NCI-H446 treated with DMSO at 0.1 percent for 48 hours (cell line): ENCODE measurements around the gene DCANP1.
A peak's percentile ranks its signal among the peaks of the same experiment; 100 is the strongest.

ENCODE experiments used
- DNase-seq: peaks from one replicate; lab custom pipeline; 2025; lab: John Stamatoyannopoulos, UW

The DCANP1 gene

DNA sequence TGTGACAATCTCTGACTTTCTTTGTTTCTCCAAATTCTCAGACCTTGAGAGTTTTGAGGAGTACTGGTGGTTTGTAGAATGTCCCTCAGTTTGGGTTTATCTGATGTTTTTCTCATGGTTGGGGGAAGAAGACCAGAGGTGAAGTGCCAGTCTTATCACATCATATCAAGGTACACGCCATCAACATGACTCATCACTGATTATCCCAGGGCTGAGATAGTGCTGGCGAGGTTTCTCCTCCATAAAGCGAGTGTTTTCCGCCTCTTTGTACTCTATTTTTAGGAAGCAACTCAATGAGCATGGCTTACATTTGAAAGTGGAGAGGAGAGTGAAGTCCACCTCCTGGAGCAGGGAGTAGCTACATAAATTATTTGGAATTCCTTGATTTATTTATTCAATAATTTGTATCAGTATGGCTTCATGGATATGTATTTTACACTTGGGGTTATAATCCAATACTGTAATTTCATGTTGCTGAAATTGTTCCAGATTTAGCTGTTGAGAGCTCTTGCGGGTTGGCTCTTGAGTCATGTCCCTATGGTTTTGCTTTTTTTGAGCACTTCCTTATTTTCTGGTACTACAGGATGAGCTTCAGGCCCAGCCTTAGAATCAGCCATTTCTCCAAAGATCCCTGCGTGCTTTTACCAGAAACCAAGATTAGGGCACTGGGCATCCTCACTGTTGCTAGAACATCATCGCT, 23.9 kb downstream of the DCANP1 start:
- DNase-seq: no peak

DNA sequence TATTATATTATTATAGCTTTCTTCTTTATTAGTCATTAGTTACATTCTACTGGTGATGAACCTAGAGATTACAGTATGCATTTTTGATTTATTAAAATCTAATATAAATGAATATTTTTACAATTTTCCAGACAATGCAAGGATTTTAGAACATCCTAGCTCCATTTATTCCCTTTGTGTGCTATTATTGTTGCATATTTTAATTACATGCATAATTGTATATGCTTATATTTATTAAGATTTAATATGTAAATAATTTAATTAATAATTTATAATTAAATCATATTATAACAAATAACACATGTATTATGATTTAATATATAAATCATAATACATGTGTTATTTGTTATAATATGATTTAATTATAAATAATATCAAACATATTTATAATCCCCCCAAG, 24.7 kb downstream of the DCANP1 start:
- DNase-seq: no peak

DNA sequence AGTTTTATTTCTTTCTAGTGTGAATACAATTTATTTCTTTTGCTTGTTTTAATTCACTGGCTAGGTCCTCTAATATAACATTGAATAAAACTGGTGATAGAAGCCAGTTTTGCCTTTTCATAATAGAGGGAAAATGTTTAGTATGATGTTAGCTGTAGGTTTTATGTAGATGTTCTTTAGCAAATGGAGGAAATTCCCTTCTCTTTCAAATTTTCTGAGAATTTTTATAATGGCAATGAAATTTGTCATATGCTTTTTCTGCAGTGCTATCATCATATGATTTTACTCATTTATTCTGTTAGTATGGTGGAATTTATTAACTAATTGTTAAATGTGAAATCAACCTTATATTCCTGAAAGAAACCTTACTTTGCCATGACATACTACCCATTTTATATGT, 30.1 kb downstream of the DCANP1 start:
- no peak for DNase-seq

DNA sequence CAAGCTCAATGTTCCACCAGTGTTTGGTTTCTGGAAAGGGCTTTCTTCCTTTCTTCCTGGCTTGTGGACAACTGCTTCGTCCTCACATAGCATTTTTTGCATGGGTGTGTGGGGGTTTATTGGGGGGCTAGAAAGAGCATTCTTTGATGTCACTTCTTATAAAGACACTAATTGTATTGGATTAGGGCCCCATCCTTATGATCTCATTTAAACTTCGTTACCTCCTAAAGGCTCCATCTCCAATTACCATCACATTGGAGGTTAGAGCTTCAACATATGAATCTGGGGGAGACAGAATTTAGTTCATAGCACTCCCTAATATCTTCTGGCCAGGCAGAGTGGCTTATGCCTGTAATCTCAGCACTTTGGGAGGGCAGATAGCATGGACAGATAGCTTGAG, 42.1 kb downstream of the DCANP1 start:
- no peak for DNase-seq

DNA sequence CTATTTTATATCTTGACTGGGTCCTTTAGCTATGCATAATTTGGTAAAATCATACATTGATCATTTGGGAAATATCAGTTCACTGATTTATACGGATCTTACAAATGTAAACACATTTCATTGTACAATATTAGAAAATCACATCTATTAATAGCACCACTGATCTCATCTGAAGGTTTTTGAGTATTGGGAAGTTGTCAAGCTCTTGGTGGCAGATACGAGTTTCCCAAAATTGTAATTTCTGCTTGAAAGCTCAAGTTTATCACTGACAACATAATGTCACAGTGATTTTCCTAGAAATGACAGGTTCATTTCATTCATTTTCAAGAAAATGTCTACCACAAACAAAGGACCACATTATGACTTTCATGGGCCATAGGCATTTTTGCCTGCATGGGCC, 45.1 kb downstream of the DCANP1 start:
- DNase-seq: no peak

DNA sequence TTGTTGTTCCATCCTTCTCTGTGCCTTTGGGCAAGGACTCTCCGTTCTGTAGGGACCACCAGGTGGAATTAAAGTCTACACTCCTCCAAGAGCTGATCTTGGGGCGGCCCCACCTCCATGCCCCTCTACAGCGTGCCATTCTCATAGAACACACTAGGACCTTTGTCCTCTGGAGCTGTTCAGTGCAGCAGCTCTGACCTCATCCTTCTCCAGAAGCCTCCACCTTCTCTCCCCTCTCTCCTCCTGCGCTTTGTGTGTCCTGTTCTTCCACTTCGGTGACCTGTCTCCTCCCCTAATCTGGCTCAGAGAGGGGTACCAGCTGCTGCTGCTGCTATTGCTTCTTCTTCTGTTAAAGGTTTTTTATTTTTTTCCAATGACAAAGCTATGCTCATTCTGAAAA, 46.3 kb downstream of the DCANP1 start:
- DNase-seq: peak; percentile 1

DNA sequence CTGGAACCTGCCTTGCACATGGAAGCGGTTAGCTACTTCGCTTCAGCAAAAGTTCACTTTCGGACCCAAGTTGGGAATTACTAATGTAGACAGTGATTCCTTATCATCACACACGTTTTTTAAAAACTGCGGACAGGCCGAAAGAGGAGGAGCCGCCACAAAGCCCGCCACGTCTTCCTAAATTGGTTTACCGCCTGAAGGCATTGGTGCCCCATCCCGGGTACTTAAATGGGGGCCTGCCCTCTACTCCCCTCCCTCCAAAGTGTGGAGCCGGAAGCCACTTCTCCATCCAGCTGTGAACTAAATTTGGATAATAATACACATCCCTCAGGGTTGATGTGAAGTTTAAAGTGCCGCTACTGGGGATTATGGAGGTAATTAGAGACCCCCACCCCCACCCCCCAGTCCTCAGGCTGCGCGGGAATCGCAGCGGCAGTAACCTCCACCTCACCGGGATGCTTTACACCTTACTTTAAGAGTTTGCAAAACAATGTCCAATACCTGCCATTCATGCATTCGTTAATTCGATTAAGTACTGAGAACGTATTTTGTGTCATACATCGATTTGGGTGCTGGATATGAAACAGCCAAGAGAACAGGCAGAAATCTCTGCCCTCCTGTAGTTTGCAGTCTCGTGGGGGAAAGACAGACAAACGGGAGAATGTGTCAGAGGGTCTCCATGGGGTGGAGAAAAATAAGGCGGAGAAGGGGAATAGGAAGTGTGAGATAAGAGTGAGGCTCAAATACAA, 47.2 kb downstream of the DCANP1 start:
- no peak for DNase-seq

DNA sequence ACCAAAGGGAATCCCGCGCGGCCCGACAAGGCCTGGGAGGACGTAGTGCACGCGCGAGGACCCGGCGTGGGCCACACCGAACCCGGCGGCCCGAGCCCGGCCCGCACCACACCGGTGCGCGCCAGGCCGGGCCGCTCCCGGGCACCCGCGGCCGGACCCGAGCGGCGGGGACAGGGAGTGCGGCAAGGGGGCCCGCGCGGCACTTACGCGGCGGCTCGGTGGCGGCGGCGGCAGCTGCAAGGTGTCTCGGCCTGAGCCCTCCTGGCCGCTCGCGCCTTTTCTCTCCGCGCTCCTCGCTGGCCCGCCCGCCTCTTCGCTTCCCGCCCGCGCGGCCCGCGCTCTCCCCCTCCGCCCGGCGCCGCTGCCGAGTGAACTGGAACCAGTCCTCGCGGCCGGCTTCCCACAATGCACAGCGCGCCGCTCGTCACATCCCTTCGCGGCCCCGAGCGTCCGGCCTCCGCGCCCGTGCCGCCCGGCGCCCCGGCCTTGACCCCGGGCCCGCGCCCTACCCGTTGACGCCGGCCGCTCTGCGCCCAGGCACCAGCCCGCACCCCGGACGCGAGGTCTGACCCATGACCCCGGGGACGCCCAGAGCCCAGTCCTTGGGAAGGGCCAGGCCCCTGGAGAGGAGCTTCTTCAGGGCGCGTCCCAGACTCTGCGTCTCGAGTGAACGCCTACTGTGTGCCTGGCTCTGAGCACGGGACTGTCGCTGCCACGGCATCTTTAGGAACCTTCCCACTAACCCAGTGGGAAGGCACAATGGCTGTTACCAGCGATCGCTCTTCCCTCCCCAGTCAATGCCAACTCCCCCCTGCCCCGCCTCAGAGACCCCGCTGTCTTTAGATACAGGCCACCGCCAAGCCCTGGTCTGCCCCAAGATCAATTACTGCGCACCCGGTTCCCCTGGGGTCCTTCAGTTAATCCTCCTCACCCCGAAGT, 48.0 kb downstream of the DCANP1 start, which contains the start of gene MACROH2A1:
MACROH2A1 (minus strand) TSS at position 377 of the 939 bp plus-strand sequence. CDS start 10,138 bp downstream, outside the sequence.
- DNase-seq: peak; percentile 52

DNA sequence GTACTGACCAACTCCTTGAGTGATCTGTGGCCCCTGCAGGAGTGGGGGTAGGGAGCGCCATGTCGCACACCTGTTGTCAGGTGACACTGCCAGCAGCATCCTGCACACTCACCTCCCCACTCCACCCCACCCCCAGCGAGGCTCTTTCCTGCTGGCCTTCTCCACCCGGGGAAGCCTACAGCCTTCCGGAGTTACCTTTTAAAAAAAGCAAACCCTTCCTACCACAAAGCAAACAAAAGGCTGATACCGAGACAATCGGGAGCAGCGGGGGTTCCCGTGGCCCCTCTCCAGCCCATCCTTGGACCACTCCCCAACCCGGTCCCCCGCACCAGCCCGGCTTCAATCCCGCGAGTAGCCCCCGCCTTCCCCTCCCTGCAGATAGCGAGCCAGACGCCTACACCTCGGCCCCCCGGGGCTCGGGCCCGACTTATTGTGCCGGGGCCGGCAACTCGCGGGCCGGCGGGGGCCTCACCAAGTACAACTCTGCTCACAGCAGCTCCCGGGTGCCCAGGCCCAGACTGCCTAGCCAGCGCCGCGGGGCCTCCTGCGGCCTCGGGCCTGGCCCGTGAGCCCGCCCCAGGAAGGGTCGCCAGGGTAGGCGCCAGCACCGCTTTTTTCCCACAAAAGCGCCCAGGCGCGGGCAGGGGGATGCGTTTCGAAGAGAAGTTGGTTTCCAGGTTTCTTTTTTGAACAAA, 48.8 kb downstream of the DCANP1 start:
- DNase-seq: no peak

DNA sequence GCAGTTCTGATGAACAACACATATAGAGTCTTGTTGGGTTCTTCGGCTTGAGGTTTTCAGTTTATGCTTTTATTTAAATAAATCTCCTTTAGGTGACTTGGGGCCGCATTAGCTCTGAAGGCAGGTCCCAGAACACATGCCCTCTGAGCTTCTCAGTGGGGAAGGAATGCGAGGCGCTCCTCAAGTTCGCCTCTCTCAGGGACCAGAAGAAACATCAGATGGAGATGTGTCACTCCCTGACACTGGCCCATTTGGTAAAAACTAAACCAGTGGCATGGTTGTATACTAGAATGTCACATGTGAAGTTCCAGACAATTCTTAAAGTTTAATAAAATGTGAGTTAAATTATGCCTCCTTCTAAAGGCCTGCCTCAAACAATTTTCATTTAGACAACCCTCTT, 50.1 kb downstream of the DCANP1 start:
- no peak for DNase-seq

DNA sequence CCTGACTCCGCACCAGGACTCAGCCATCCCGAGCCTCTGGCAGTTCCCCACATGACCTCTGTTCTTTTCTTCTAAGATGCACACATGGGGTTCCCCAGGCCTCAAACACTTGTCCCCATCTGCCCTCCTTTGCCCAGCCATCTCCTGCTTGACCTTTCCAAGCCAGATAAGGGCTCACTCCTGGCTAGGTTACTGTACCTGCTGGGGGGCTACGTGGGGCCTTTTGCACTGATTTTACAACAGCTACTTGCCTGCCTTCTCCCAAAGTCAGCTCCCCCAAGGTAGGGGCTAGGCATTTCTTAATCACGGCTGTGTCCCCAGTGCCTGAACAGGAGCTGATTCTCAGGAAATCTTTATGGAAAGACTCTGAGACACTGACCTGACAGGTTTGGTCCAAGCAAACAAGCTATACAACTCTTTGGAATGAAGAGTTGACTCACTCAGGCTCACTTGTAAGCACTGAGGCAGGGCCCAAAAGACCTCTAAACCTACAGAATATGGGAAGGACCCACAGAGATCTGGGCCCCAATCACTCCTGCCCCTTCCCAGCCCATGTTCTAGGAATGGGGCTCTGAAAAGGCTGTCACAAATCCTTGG, 50.6 kb downstream of the DCANP1 start:
- no peak for DNase-seq

DNA sequence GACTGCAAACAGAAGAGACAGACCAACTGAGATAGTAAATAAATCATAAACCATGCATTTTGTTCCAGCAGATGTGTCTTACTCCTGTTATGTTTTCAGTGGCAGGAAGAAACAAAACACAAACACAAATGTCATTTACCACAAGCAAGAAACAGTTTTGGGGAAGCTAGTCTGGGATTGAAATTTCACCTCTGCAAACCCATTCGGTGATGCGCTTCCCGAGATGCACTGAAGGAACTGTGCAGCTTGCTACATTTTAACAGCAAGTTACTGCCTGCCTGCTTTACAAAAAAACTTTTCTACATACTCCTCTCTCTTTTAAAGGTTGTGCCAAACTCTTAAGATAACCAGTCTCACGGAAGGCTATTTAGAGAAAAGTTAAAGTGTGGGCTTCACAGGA, 51.3 kb downstream of the DCANP1 start:
- DNase-seq: no peak

DNA sequence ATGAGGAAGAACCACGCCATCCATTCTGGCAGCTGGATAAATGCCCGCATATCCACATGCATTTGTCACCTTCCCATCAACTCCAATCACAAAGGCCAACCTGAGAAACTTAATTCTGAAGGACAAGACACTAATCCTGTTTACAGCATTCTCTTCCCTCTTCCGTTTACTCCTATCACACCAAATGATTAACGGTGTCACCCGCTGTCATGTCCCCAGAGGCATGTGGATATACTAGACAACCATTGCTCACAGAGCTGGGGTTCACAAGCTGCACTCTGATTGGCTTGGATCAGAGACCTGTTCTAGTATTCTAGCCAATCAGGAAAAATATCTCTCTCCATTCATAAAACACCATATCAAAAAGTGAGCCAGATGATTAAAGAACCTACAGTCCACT, 51.7 kb downstream of the DCANP1 start:
- DNase-seq: no peak
